Coronary artery (tissue), 2 donors: ENCODE data around the gene CEP152.

Source experiments
- DNase-seq: peaks from one replicate; pipeline ENCODE4 v3.0.0-alpha.2; 2017; ENCODE audit warnings: low spot score
- H3K27ac ChIP-seq, 2 donors: fragments of 200-600 bp; sonication (generic); one replicate each; pipeline ENCODE4 v1.5.1; 2016 to 2019
- H3K4me3 ChIP-seq: fragments of 200-600 bp; sonication (generic); 2 replicates; pipeline ENCODE4 v1.5.1; 2016; ENCODE audit warnings: mild to moderate bottlenecking, moderate library complexity
- TF ChIP-seq, protein P1 (sequence below): fragments of 200-600 bp; sonication (generic); IDR thresholded peaks from one replicate; pipeline ENCODE4 v1.5.1; 2019; ENCODE audit warnings: antibody characterized with exemption

CEP152 gene

DNA sequence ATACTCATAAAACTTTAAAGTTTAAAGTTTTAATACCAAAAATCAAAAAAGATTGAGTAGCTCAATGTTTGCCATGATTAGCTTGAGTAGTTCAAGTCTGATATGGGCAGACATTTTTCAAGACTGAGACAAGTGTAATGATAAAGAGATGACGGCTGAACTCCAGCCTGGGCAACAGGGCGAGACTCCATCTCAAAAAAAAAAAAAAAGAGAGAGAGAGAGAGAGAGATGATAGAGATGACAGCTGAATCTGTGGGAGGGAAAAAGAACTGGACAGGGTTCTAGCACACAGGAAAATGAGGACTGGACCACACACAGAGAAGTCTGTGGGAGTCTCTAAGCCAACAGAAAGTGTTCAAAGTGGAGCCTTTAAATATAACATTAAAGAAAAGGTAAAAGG, 25.2 kb downstream of the CEP152 start:
- no peak overlapping the region for H3K4me3 ChIP-seq
- TF ChIP-seq, protein P1, sequence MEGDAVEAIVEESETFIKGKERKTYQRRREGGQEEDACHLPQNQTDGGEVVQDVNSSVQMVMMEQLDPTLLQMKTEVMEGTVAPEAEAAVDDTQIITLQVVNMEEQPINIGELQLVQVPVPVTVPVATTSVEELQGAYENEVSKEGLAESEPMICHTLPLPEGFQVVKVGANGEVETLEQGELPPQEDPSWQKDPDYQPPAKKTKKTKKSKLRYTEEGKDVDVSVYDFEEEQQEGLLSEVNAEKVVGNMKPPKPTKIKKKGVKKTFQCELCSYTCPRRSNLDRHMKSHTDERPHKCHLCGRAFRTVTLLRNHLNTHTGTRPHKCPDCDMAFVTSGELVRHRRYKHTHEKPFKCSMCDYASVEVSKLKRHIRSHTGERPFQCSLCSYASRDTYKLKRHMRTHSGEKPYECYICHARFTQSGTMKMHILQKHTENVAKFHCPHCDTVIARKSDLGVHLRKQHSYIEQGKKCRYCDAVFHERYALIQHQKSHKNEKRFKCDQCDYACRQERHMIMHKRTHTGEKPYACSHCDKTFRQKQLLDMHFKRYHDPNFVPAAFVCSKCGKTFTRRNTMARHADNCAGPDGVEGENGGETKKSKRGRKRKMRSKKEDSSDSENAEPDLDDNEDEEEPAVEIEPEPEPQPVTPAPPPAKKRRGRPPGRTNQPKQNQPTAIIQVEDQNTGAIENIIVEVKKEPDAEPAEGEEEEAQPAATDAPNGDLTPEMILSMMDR: no peak
- H3K27ac ChIP-seq: no peak overlapping the region
- no peak for DNase-seq

- TF ChIP-seq, protein P1: no peak
- Histone ChIP-seq H3K4me3 (no peak overlapping the region), H3K27ac (no peak overlapping the region)
- DNase-seq: no peak
These were observed 25.7 kb downstream of the CEP152 start for GRCh38 chr15:48785195-48785594.

DNA sequence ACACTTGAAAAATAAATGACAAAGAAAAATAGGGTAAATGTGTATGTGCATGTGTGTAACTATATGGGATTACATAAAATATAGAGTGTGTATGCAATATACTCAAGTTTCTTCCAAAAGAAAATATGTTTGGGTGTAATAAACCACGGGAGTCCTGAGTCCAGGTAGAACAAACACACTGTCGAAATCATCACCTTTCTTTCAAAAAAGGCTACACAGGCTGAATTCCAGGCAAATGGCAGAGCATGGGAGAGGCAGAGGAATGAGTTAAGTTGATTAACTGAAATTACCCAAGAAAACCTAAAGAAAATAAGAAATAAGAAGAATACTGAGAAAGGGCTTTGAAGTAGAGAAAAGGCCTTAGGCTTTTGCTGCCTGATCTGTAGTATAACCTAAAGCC, 26.1 kb downstream of the CEP152 start:
- no peak overlapping the region for H3K27ac ChIP-seq
- no peak overlapping the region for H3K4me3 ChIP-seq
- DNase-seq: no peak
- TF ChIP-seq, protein P1: no peak

- Histone ChIP-seq H3K27ac (no peak overlapping the region), H3K4me3 (no peak overlapping the region)
- TF ChIP-seq, protein P1: no peak
- no peak for DNase-seq
These were observed 28.0 kb downstream of the CEP152 start for GRCh38 chr15:48782911-48783310.

DNA sequence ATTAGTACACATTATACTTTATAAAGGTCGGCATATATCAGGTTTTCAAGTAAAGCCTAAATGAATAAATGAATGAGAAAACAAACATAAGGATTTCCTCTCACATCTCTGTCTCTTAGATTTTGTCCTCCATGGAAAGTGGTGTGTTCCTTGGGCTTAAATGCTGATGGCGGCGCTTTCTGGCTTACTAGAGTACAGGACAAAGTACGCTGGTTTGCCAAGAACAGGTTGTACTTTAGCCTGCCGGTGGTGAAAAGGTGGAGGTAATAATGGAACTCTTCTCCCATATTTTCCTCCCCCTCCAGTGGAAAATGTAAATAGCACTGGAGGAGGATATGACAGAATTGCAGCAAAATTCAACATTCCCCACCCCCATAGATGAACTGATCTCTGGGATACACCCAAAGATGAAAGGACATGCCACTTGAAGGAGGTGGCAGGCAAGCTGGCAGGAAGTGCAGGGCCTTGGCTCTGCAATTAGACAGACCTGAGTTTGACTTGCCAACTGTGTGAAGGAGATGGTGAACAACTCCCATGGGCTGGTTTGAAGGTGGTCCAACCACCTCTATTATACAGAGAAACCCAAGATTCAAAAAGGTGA, 29.3 kb downstream of the CEP152 start:
- TF ChIP-seq, protein P1: no peak
- no peak overlapping the region for H3K27ac ChIP-seq
- H3K4me3 ChIP-seq: no peak overlapping the region
- DNase-seq: no peak

- H3K4me3 ChIP-seq: no peak overlapping the region
- TF ChIP-seq, protein P1: no peak
- no peak overlapping the region for H3K27ac ChIP-seq
- DNase-seq: no peak
These were observed 29.9 kb downstream of the CEP152 start for GRCh38 chr15:48781017-48781416.

GRCh38 chr15:48778331-48778730, 32.5 kb downstream of the CEP152 start:
- no peak overlapping the region for H3K4me3 ChIP-seq
- peak overlapping the region in 1 of 2 donors; percentile 47 for H3K27ac ChIP-seq
- DNase-seq: no peak

More at GRCh38 chr15:48778331-48778730, 32.5 kb downstream of the CEP152 start:
- TF ChIP-seq, protein P1: no peak
